Neural progenitor cell (in vitro differentiated cells): ENCODE results near the gene ARMC9. TPM values are rescaled to one million over a fixed set of nuclear protein-coding genes. Genes with fewer than 3 reads are reported as not detected.

Source experiments
- DNase-seq: peaks from one replicate; pipeline ENCODE4 v3.0.0-alpha.2; 2016; ENCODE audit warnings: low spot score
- H2AFZ ChIP-seq: fragments of 200-600 bp; sonication (generic); replicated peaks from 2 replicates; pipeline ENCODE4 v1.6.1; 2016; ENCODE audit warnings: antibody characterized with exemption
- H3F3A ChIP-seq: fragments of 200-600 bp; sonication (generic); 2 replicates; pipeline ENCODE4 v1.6.1; 2016; ENCODE audit warnings: antibody characterized with exemption, low read depth
- H3K27ac ChIP-seq: fragments of 200-600 bp; sonication (generic); 2 replicates; pipeline ENCODE4 v1.5.1; 2016; ENCODE audit warnings: mild to moderate bottlenecking
- H3K27me3 ChIP-seq: fragments of 200-600 bp; sonication (generic); 2 replicates; pipeline ENCODE4 v1.6.1; 2016; ENCODE audit warnings: mild to moderate bottlenecking, moderate library complexity
- H3K36me3 ChIP-seq: fragments of 200-600 bp; sonication (generic); 2 replicates; pipeline ENCODE4 v1.5.1; 2016
- H3K4me1 ChIP-seq: fragments of 200-600 bp; sonication (generic); 2 replicates; pipeline ENCODE4 v1.6.1; 2016; ENCODE audit warnings: mixed run types
- H3K4me2 ChIP-seq: fragments of 200-600 bp; sonication (generic); 2 replicates; pipeline ENCODE4 v1.6.1; 2016
- H3K4me3 ChIP-seq: fragments of 200-600 bp; sonication (generic); 2 replicates; pipeline ENCODE4 v1.5.1; 2016
- H3K79me2 ChIP-seq: fragments of 200-600 bp; sonication (generic); 2 replicates; pipeline ENCODE4 v1.6.1; 2016; ENCODE audit warnings: low read depth
- H3K9ac ChIP-seq: fragments of 200-600 bp; sonication (generic); 2 replicates; pipeline ENCODE4 v1.6.1; 2016
- H3K9me3 ChIP-seq: fragments of 200-600 bp; sonication (generic); 2 replicates; pipeline ENCODE4 v1.5.1; 2016; ENCODE audit warnings: low read depth
- H4K20me1 ChIP-seq: fragments of 200-600 bp; sonication (generic); 2 replicates; pipeline ENCODE4 v1.6.1; 2016; ENCODE audit warnings: low read depth
- H3K27ac Mint-ChIP-seq: 3 replicates; pipeline ENCODE4 v1.8.0; 2021; ENCODE audit warnings: mixed read lengths
- H3K27me3 Mint-ChIP-seq: 2 replicates; pipeline ENCODE4 v1.8.0; 2022; ENCODE audit warnings: low read depth, mild to moderate bottlenecking, inconsistent platforms, moderate library complexity, mixed read lengths; ENCODE audit not compliant: insufficient read depth
- H3K36me3 Mint-ChIP-seq: 3 replicates; pipeline ENCODE4 v1.8.0; 2021; ENCODE audit warnings: mixed read lengths
- H3K4me1 Mint-ChIP-seq: 3 replicates; pipeline ENCODE4 v1.8.0; 2021; ENCODE audit warnings: mixed read lengths
- H3K4me3 Mint-ChIP-seq: 3 replicates; pipeline ENCODE4 v1.8.0; 2021; ENCODE audit warnings: mild to moderate bottlenecking, moderate library complexity, mixed read lengths
- H3K9me3 Mint-ChIP-seq: 3 replicates; pipeline ENCODE4 v1.8.0; 2020; ENCODE audit warnings: mixed read lengths
- CTCF ChIP-seq: fragments of 200-600 bp; sonication (generic); IDR thresholded peaks from 2 replicates; pipeline ENCODE4 v1.5.1; 2017; ENCODE audit warnings: antibody characterized with exemption, mild to moderate bottlenecking
- EZH2 ChIP-seq: fragments of 200-600 bp; sonication (generic); IDR thresholded peaks from 2 replicates; pipeline ENCODE4 v1.6.1; 2017; ENCODE audit warnings: antibody characterized with exemption, mild to moderate bottlenecking, moderate library complexity
- EZH2phosphoT487 ChIP-seq: fragments of 200-600 bp; sonication (generic); IDR thresholded peaks from 2 replicates; pipeline ENCODE4 v1.6.1; 2017; ENCODE audit warnings: antibody characterized with exemption
- total RNA-seq: library from RNA; depleted of rRNA; stranded (reverse); fragments of >200 nt; gene quantifications from 2 replicates; pipeline ENCODE4 v1.2.3, GENCODE V29; 2015; ENCODE audit warnings: low replicate concordance

ARMC9 gene
- total RNA-seq, 1 donor from 2014 or later, result 45.8 TPM

DNA sequence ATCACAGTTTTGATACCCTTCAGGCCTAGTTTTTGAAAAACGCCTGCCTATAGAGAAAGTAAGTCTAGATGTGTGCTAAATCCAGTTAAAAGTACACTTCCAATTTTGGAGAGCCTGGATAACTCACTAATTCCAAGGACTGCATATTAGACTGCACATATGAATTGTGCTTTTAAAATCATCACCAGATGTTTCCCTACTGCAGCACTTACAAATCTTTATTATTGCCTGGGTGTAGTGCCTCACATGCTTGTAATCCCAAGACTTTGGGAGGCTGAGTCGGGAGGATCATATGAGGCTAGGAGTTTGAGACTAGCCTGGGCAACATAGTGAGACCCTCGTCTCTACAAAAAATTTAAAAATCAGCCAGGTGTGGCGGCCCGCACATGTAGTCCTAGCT is 37.7 kb upstream of the ARMC9 start:
- no peak overlapping the region for H3K9ac ChIP-seq
- no peaks in the 10 kb centered on the region for H3K36me3 ChIP-seq
- no peaks in the 10 kb centered on the region for H3K4me1 Mint-ChIP-seq
- H3K36me3 Mint-ChIP-seq, result peaks cover 9% of the 10 kb centered on the region
- H3F3A ChIP-seq, result peaks cover 5% of the 10 kb centered on the region
- no peak overlapping the region for H2AFZ ChIP-seq
- no peak overlapping the region for H3K4me3 ChIP-seq
- H3K4me1 ChIP-seq, result no peaks in the 10 kb centered on the region
- H3K9me3 ChIP-seq, result no peaks in the 10 kb centered on the region
- no peak for TF ChIP-seq EZH2
- no peak for TF ChIP-seq CTCF
- no peak for TF ChIP-seq EZH2phosphoT487
- no peak overlapping the region for H3K4me2 ChIP-seq
- H3K27ac ChIP-seq, result no peak overlapping the region
- H3K4me3 Mint-ChIP-seq, result no peak overlapping the region
- no peaks in the 10 kb centered on the region for H3K27me3 ChIP-seq
- H3K27me3 Mint-ChIP-seq, result peaks cover 2% of the 10 kb centered on the region
- no peaks in the 10 kb centered on the region for H3K79me2 ChIP-seq
- H3K9me3 Mint-ChIP-seq, result no peaks in the 10 kb centered on the region
- H3K27ac Mint-ChIP-seq, result no peak overlapping the region
- no peaks in the 10 kb centered on the region for H4K20me1 ChIP-seq
- DNase-seq, result no peak

DNA sequence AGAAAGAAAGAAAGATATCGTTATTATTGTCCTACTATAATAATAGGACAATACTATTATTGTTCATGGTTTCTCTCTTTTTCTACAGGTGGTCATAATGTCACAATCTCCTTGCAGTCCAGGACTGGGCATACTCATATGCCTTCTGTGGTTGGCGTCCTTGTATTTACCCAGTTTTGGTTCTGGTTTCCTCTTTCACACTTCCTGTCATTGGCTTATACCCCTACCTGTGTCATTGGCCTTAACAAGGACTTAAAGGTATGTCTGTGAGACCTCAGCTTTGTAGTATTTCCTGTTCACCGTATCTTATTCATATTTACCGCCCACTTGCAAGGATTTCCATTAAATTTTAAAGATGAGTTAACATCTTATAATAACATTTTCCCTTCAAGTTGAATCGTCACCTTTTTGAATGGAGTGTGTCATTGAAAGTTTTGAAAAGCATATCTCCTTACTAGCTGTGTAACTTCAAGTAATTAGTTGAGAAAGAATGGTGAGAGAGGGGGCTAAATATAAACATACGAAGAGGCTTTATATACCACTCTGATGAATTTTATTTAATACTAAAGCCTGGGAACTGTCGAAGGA is 37.1 kb upstream of the ARMC9 start:
- no peaks in the 10 kb centered on the region for H3K79me2 ChIP-seq
- peaks cover 9% of the 10 kb centered on the region for H3K36me3 Mint-ChIP-seq
- no peak overlapping the region for H3K9ac ChIP-seq
- no peak overlapping the region for H3K27ac ChIP-seq
- H3K4me3 Mint-ChIP-seq, result no peak overlapping the region
- no peaks in the 10 kb centered on the region for H3K4me1 ChIP-seq
- TF ChIP-seq EZH2, result no peak
- no peaks in the 10 kb centered on the region for H3K27me3 ChIP-seq
- no peaks in the 10 kb centered on the region for H3K36me3 ChIP-seq
- no peaks in the 10 kb centered on the region for H3K9me3 ChIP-seq
- H2AFZ ChIP-seq, result no peak overlapping the region
- no peaks in the 10 kb centered on the region for H3K9me3 Mint-ChIP-seq
- H3K27me3 Mint-ChIP-seq, result peaks cover 2% of the 10 kb centered on the region
- H3K27ac Mint-ChIP-seq, result peak overlapping the region; percentile 46
- H3F3A ChIP-seq, result peaks cover 5% of the 10 kb centered on the region
- H4K20me1 ChIP-seq, result no peaks in the 10 kb centered on the region
- no peaks in the 10 kb centered on the region for H3K4me1 Mint-ChIP-seq
- H3K4me2 ChIP-seq, result no peak overlapping the region
- H3K4me3 ChIP-seq, result no peak overlapping the region
- no peak for DNase-seq

DNA sequence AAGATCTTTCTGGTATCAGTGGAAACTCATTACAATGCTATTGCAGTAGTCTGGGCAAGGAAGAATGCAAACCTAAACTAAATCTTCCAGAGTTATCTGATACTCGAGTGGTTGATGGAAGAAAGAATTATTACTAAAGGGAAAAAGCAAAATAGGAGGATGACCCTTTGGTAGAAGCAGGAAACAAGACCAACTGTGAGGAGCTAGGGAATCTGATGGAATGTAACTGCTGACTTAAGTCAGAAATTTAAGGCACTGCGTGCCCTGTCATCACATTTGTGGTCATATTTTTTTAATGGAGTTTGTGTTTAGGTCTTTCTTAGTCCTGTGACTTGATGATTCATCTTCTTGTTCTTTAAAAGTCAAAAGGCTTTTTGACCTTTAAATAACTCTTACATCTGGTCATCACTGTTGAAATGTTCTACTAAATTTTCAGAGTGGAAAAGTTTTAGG is 36.5 kb upstream of the ARMC9 start:
- Mint-ChIP-seq H3K27me3 (peaks cover 2% of the 10 kb centered on the region), H3K36me3 (peaks cover 9% of the 10 kb centered on the region), H3K4me1 (no peaks in the 10 kb centered on the region), H3K27ac (no peak overlapping the region), H3K4me3 (no peak overlapping the region), H3K9me3 (no peaks in the 10 kb centered on the region)
- no peak overlapping the region for H3K9ac ChIP-seq
- H3K36me3 ChIP-seq, result no peaks in the 10 kb centered on the region
- H3K4me3 ChIP-seq, result no peak overlapping the region
- no peak overlapping the region for H3K27ac ChIP-seq
- TF ChIP-seq EZH2phosphoT487, result no peak
- no peak for TF ChIP-seq CTCF
- TF ChIP-seq EZH2, result no peak
- no peaks in the 10 kb centered on the region for H3K27me3 ChIP-seq
- H4K20me1 ChIP-seq, result no peaks in the 10 kb centered on the region
- no peaks in the 10 kb centered on the region for H3K4me1 ChIP-seq
- no peaks in the 10 kb centered on the region for H3K9me3 ChIP-seq
- no peak overlapping the region for H2AFZ ChIP-seq
- no peaks in the 10 kb centered on the region for H3K79me2 ChIP-seq
- peaks cover 2% of the 10 kb centered on the region for H3F3A ChIP-seq
- DNase-seq, result no peak
- no peak overlapping the region for H3K4me2 ChIP-seq

DNA sequence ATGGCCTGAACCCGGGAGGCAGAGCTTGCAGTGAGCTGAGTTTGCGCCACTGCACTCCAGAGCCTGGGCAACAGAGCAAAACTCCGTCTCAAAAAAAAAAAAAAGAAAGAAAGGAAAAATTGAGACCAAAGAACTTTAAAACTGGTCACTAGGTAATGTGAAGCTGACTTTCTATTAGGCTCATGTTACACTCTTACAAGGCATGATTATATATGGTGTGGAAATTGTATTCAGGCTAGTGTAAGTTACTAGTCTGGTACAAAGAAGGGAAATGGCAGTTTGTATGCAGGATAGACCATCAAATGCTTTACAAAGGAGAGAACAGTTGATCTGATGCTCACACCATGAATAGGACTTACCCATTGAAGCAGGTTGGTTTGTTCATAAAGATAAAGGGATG is 35.4 kb upstream of the ARMC9 start:
- Histone ChIP-seq H3K9me3 (no peaks in the 10 kb centered on the region), H3K36me3 (no peaks in the 10 kb centered on the region), H3K4me1 (no peaks in the 10 kb centered on the region), H3K4me3 (no peak overlapping the region), H4K20me1 (no peaks in the 10 kb centered on the region), H3K9ac (no peak overlapping the region), H3K27ac (no peak overlapping the region), H3F3A (no peaks in the 10 kb centered on the region), H3K79me2 (no peaks in the 10 kb centered on the region), H3K4me2 (no peak overlapping the region), H3K27me3 (no peaks in the 10 kb centered on the region), H2AFZ (no peak overlapping the region)
- DNase-seq, result no peak
- no peak for TF ChIP-seq CTCF
- TF ChIP-seq EZH2phosphoT487, result no peak
- no peak for TF ChIP-seq EZH2
- Mint-ChIP-seq H3K4me1 (no peaks in the 10 kb centered on the region), H3K9me3 (no peaks in the 10 kb centered on the region), H3K27me3 (no peaks in the 10 kb centered on the region), H3K36me3 (peaks cover 13% of the 10 kb centered on the region), H3K27ac (no peak overlapping the region), H3K4me3 (no peak overlapping the region)
